Activated T-helper 2 cell treated with anti-CD3 and anti-CD28 coated beads, Interferon-gamma antibody, Interleukin-2, Interleukin-4, amounts not matched to agents 10 μg/mL and 5 μg/mL and 100 μg/mL, durations not matched to agents 14 hours and 24 hours and 36 hours (primary cell): ENCODE data around the gene CD164L2. TPM values are rescaled to one million over a fixed set of nuclear protein-coding genes. Genes with fewer than 3 reads are reported as not detected.

ENCODE experiments used
- DNase-seq: peaks from one replicate; pipeline ENCODE4 v3.0.0; 2021; ENCODE audit warnings: low spot score
- H3K27ac Mint-ChIP-seq: one replicate; pipeline ENCODE4 v1.8.0; 2021; ENCODE audit warnings: mixed read lengths
- H3K27me3 Mint-ChIP-seq: one replicate; pipeline ENCODE4 v1.8.0; 2021; ENCODE audit warnings: low read depth, mixed read lengths
- H3K36me3 Mint-ChIP-seq: one replicate; pipeline ENCODE4 v1.8.0; 2021; ENCODE audit warnings: low read depth, mixed read lengths
- H3K4me1 Mint-ChIP-seq: one replicate; pipeline ENCODE4 v1.8.0; 2021; ENCODE audit warnings: low read depth, mixed read lengths
- H3K4me3 Mint-ChIP-seq: one replicate; pipeline ENCODE4 v1.8.0; 2021; ENCODE audit warnings: low read depth, mild to moderate bottlenecking, moderate library complexity, mixed read lengths
- H3K9me3 Mint-ChIP-seq: one replicate; pipeline ENCODE4 v1.8.0; 2021; ENCODE audit warnings: mixed read lengths
- intact Hi-C: fragments of 100-400 bp; cut with micrococcal nuclease; formaldehyde crosslinking; loops from one replicate; pipeline ENCODE4 v1.15.1; 2023
- total RNA-seq: library from RNA; stranded (reverse); gene quantifications from 2 replicates; pipeline ENCODE4 v1.2.3, GENCODE V29; 2022

Gene CD164L2
- total RNA-seq, 1 donor from 2014 or later, result not detected

- peaks cover 18% of the 10 kb centered on the region for H3K4me1 Mint-ChIP-seq
- intact Hi-C loops, result no loop called here
- DNase-seq, result no peak
- no peaks in the 10 kb centered on the region for H3K9me3 Mint-ChIP-seq
- no peak overlapping the region for H3K4me3 Mint-ChIP-seq
- peaks cover 66% of the 10 kb centered on the region for H3K36me3 Mint-ChIP-seq
- no peak overlapping the region for H3K27ac Mint-ChIP-seq
- H3K27me3 Mint-ChIP-seq, result no peaks in the 10 kb centered on the region
Observed at GRCh38 chr1:27330786-27331185, 52.3 kb downstream of the CD164L2 start.

Other genes starting within 250 kb of the CD164L2 start
- 23.7 and 27.2 TPM in 2 replicates for gene SLC9A1, start 228.2 kb downstream of the CD164L2 start, total RNA-seq
- 22.3 and 22.4 TPM in 2 replicates for gene WDTC1, start 148.7 kb downstream of the CD164L2 start, total RNA-seq
- gene TMEM222, start 61.2 kb downstream of the CD164L2 start, total RNA-seq, result 32.1 and 35.7 TPM in 2 replicates
- 20.0 and 25.7 TPM in 2 replicates for gene SYTL1, start 41.3 kb downstream of the CD164L2 start, total RNA-seq
- 15.8 and 22.0 TPM in 2 replicates for gene MAP3K6, start 16.4 kb downstream of the CD164L2 start, total RNA-seq
- gene FCN3, start 8.5 kb downstream of the CD164L2 start, total RNA-seq, result not detected in 2 replicates
- gene GPR3, start 9.3 kb upstream of the CD164L2 start, total RNA-seq, result 3.7 and 3.9 TPM in 2 replicates
- gene WASF2, start 106.8 kb upstream of the CD164L2 start, total RNA-seq, result 125 and 128 TPM in 2 replicates
- gene AHDC1, start 220.8 kb upstream of the CD164L2 start, total RNA-seq, result 28.5 and 29.3 TPM in 2 replicates